AML-193 (cell line): ENCODE data around the gene SPACA9.

Experiments used
- DNase-seq, 2 experiments: peaks; one replicate each; lab custom pipeline; 2025; lab: John Stamatoyannopoulos, UW

SPACA9 gene

GRCh38 chr9:132863096-132863495 lies 15.6 kb upstream of the SPACA9 start:
- no peak for DNase-seq

- DNase-seq, result no peak
These were observed 14.4 kb upstream of the SPACA9 start for GRCh38 chr9:132864277-132864676.

DNA sequence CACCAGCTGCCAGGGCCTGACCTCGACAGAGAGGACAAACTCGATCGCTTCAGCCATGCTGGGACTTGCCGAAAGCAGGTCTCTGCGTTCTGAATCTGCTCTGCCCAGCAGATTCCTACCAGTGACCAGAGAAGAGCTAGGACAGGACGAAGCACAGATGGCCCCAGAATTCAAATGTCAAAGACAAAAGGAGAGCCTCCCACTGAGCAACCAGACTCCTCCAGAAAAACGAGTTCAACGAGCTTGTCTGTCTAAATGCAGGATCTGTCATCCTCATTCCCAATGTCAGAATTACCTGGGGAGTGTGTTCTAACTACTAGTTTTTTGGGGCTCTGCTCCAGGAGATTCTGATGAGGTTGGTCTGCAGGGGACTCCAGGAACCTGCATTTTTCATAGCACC lies 14.0 kb upstream of the SPACA9 start:
- no peak for DNase-seq

DNA sequence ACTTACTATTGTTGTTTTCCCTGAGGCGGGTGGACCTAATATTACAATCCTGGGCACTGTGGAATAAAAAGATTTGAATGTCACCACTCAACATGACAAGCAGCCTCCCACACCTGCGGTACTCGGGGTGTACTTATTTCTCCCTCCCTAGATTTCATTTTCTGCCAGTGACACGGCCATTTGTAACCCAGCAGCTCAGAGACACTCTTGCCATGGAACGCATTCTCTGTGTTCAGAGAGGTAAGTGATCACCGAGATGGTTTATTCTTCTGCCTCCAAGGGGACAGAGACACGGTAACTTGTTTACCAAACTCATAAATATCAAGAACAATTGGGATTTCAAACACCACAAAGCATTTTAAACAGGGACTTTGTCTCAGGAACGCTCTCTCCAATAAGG lies 11.8 kb upstream of the SPACA9 start:
- no peak for DNase-seq

DNA sequence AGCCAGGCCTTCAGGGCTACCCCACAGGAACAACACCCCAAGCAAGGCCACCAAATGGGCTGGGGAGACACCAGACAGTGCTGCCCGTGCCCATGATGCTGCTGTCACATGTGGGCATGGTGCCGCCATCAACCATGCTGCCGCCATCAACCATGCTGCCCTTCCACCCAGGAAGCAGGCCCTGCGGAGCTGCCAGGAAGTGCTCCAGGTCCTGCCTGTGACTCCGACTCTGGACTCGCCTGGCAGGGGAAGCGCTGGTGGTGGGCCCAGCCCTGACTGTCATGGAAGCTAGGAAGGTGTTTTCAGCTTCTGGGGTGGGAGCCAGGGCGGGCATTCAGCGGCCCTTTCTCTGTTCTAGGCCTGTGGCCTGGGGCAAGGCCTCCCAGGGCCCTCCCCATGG lies 9.4 kb upstream of the SPACA9 start:
- no peak for DNase-seq

DNA sequence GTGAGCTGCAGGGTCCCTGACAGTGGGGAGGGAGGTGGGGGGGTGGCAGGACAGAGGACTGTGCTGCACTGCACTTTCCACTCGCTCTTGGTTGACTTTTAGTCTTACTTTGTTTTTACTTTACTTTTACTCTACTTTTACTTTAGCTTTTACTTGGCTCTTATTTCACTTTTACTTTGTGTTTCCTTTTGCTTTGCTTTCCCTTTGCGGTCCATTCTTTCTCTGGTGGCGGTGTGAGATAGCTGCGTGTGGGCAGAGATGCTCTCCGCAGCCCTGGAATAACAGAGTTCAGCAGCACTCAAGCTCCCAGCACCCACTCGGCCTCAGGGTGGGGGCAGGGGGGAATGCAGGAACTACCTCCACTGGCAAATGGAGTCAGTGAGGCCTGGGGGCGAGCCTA lies 5.3 kb upstream of the SPACA9 start:
- DNase-seq, result no peak

DNA sequence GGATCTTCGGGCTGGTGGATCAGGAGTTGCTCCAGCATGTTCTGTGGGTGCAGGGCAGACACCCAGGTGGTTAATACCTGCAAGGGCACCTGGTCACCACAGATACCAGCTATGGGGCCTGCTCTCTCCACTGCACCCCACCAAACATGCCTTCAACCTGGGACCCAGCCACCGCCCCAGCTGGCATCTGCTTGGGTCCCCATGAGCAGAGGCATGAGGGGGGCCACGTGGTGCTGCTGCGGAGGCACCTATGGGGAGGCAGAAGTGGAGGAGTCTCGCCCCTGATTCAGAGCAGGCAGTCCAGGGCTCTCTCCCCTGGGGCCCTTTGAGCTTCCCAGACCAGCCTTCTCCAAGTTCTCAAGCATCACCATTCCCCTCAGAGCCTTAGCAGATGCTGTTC lies 3.5 kb upstream of the SPACA9 start:
- DNase-seq, result no peak

DNA sequence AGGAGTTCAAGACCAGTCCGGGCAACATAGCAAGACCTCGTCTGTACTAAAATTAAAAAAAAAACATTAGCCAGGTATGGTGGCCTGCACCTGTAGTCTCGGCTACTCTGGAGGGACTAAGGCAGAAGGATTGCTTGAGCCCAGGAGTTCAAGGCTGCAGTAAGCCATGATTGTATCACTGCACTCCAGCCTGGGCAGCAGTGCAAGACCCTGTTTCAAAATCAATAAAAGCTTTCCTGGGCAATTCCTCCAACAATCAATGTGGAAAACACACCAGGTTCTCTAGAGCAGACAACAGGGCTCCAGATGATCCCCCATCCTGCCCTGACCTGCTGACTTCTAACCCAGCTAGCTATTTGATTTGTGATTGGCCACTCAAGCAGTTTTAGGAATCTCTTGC lies 1.8 kb upstream of the SPACA9 start:
- no peak for DNase-seq

DNA sequence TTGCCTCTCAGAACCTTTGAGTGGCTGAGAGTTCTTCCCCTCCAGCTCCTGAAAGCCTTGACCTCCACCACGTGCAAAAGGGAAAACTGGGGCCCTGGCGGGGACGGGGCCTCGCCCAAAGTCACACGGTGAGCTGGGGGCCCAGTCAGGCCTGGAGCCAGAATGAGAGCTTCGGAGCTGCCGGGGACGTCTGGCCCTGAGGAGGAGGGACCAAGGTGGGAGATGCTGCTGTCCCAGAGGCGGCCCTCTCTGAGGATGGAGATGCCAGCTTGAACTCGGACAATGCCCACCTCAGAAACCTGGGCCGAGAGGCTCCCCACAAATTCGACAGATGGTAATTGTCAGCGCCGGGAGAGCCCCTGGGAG lies 1.3 kb upstream of the SPACA9 start:
- no peak for DNase-seq

GRCh38 chr9:132877824-132878694 lies 639 bp upstream of the SPACA9 start, which contains the start of gene AK8:
Gene AK8 (minus strand): TSS chr9:132878284. CDS start chr9:132878255, 29 bp downstream.
- DNase-seq, result peak; percentile 7 to 24

GRCh38 chr9:132879457-132880323 lies 992 bp downstream of the SPACA9 start:
- DNase-seq, result peak in 1 of 2 experiments; percentile 7

DNA sequence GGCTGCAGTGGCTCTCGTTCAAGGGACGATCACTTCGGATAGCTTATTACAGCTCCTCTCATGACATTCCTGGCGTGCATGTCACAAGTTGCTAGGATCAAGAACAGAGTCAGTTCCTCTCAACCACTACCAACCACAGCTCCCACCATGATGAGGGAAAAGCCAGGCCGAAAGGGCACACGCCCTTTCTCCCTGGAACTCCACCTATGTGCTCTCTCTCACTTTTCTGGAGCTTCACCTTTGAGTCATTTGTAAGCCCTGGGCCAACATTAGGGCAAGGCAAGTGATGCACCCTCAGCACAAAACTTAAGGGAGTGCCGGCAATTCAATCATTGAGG lies 1.6 kb downstream of the SPACA9 start:
- DNase-seq, result no peak

- DNase-seq, result peak in 1 of 2 experiments; percentile 11
These were observed 3.1 kb downstream of the SPACA9 start for GRCh38 chr9:132881826-132882225.

DNA sequence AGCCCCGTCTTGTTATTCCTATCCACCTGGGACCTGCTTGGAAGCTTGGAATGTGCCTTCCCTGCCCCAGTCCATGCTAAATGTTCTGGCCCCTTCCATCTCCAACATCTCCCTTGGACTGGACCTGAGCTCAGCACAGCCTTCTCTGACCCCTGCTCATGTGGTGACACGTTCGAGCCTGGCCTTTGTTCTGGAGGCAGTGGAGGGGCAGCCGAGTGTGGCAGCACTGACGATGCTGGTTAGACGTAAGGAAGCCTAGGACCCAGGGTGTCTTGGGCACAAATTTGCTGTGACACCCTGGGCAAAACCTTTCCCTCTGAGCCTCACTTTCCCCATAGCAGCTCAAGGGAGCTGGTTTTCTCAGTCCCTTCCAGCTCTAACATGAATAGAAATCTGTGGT lies 3.9 kb downstream of the SPACA9 start:
- no peak for DNase-seq

- DNase-seq, result no peak
These were observed 4.9 kb downstream of the SPACA9 start for GRCh38 chr9:132883349-132884294.

DNA sequence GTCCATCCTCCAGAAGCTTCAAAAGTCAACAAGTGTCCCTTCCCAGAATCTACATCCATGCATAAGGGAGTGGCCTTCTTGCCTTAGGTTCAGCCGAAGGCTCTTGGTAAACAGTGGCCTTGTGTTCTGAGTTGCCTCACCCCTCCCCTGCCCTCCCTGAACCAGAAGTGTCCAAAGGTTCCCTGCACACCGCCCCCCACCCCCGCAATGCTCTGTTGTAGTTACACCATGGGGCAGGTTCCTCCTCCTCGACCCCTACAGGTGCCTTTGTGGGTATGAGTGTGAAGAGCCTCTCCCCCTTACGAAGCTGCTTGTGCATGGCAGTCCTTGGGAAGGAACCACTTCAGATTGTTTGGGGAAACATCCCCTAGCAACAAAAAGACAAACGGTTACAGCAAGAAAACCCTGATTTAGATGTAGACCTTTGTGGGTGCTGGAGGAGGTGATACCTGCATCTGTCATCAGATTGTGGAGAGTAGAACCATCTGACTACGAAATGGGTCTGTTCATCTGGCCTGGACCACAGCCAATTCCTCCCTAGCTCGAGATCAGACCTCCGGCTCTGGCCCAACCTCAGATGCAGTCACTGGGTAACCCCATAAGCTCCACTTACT lies 7.1 kb downstream of the SPACA9 start:
- DNase-seq, result no peak

DNA sequence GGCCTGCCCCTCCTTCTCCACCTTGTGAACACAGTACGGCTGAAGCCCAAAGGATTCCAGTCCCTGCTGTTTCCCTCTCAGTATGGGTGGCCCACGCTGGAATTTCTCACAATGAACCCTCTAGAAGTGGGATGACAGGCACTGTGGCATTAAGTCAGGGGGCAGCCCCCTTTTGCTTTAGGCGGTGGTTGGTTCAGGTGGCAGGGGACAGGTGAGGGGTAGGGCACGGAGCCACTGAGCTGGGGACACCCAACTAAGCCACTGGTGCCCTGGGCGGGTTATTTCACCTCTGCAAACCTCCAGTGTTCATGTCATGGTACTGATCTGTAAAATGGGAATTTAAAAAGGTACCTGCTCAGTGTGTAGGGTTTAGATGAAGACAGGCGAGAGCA lies 7.6 kb downstream of the SPACA9 start:
- no peak for DNase-seq

GRCh38 chr9:132887181-132888120 lies 8.8 kb downstream of the SPACA9 start:
- no peak for DNase-seq

GRCh38 chr9:132888151-132888550 lies 9.5 kb downstream of the SPACA9 start:
- no peak for DNase-seq

GRCh38 chr9:132892400-132892799 lies 13.7 kb downstream of the SPACA9 start:
- no peak for DNase-seq
